ENCODE data around the gene SYNE1.

DNA sequence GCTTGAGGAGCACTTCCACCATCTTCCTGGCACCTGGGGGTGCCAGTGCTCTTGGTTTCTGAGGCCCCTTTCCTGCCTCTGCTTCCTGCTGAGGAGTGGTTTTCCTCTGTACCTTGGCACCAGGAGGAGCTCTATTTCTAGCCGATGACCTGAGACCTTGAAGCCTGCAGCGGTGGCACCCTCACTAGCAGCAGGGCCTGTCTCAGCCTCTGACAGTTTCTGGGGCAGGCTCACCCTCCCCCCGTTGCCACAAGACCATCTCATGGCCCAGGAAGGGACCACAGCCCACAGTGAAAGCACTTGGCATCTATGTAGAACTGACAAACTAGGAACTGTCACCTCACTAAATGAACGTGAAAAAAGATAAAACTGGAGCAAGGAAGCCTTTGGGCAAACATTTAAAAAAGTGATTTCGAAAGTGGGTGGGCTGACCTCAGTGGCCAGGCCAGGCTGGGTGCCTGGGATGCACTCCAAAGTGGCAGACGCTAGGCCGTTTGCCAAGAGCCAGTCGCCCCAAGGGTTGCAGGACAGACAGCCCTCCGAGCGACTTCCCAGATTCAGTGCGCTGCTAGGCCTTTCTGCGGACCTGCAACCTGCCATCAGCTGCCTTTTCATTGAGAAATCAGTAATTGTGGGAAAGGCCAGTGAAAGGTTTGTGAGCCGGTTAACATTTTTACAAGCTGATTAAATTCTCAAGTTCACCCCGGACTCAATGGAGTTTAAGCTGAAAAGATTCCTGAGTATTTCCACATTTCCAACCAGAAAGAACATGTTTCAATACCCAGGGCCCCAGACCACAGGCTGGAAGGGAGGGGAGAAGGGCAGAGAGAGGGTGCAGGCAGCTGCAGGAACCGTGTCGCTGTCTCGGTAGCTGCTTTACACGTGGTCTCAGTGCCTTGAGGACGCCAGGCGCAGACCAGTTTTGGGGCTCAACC, 526.0 kb downstream of the SYNE1 start:
- TF ChIP-seq GATA3 (IDR thresholded peaks at IDR 0.05; ENCODE audit: low read depth, low read length) = no peak
- no peak for TF ChIP-seq GATA2 (IDR thresholded peaks at IDR 0.05; ENCODE audit: low read depth, low read length)

Data from SH-SY5Y (cell line).